ENCODE data around the gene TNFAIP8.

Gene TNFAIP8

GRCh38 chr5:119355685-119356611 is at the start of gene TNFAIP8:
TNFAIP8 (plus strand) TSS chr5:119356019; CDS start chr5:119356091, 72 bp downstream.
- DNase-seq: no peak

- no peak for DNase-seq
Measured at GRCh38 chr5:119307170-119307569, 48.6 kb upstream of the TNFAIP8 start.

DNA sequence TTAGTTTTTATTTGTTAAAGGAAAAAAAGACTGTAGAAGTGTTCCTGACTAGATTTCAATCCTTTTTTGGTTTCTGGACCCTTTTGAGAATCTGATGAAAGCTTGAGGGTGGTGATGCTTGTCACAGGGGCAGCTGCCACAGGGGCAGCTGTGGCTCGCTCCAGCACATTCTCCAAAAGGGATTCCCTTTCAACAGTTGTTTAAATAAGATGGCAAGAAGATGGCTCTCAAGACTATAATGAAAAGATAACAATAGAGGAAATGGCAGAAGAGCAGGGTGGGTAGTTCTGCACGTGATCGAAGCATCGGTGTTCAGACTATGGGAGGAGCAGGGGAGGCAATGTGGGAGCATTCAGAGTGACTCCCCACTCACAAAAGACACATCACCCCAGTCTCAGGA is 46.5 kb upstream of the TNFAIP8 start:
- DNase-seq: no peak

GRCh38 chr5:119311688-119312087 is 44.1 kb upstream of the TNFAIP8 start:
- no peak for DNase-seq

- no peak for DNase-seq
Measured at GRCh38 chr5:119312403-119312802, 43.4 kb upstream of the TNFAIP8 start.

- no peak for DNase-seq
Measured at GRCh38 chr5:119313197-119313596, 42.6 kb upstream of the TNFAIP8 start.

GRCh38 chr5:119313658-119314605 is 41.9 kb upstream of the TNFAIP8 start:
- DNase-seq: no peak

- DNase-seq: no peak
Measured at GRCh38 chr5:119315516-119315949, 40.3 kb upstream of the TNFAIP8 start.

DNA sequence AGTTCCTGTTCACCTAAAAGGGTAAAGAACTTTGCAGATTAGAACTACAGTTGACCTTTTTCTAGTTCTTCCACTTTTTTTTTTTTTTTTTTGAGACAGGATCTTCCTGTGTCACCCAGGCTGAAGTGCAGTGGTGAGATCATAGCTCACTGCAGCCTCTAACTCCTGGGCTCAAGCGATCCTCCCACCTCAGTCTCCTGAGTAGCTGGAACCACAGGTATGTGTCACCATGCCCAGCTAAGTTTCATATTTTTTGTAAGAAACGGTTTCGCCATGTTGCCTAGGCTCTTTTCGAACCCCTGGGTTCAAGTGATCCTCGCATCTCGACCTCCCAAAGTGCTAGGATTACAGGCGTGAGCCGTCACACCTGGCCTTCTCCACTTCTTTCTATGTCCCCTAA is 39.7 kb upstream of the TNFAIP8 start:
- DNase-seq: no peak

DNA sequence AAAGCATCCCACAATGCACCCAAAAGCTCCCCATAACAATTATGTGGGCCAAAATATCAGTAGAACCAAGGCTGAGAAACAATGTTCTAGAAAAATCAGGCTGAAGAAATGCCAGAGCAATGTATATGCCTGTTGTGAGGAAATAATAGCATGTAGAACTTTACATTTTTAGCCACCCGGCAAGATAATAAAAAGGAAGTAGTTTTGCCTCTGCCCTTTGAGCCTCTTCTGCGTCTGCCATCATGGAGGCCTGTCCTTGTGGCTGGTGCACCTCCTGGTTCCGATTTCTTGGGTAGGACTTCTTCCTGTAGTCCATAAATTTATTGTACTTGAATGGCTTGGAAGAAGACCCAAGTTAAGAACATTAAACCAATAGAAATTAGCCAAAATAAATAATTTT is 38.9 kb upstream of the TNFAIP8 start:
- DNase-seq: no peak

- no peak for DNase-seq
Measured at GRCh38 chr5:119318256-119318894, 37.4 kb upstream of the TNFAIP8 start.

GRCh38 chr5:119319401-119319800 is 36.4 kb upstream of the TNFAIP8 start:
- no peak for DNase-seq

GRCh38 chr5:119319890-119320289 is 35.9 kb upstream of the TNFAIP8 start:
- no peak for DNase-seq

- no peak for DNase-seq
Measured at GRCh38 chr5:119321569-119322311, 34.1 kb upstream of the TNFAIP8 start.

GRCh38 chr5:119322312-119322947 is 33.4 kb upstream of the TNFAIP8 start:
- no peak for DNase-seq

- no peak for DNase-seq
Measured at GRCh38 chr5:119322948-119323537, 32.8 kb upstream of the TNFAIP8 start.

DNA sequence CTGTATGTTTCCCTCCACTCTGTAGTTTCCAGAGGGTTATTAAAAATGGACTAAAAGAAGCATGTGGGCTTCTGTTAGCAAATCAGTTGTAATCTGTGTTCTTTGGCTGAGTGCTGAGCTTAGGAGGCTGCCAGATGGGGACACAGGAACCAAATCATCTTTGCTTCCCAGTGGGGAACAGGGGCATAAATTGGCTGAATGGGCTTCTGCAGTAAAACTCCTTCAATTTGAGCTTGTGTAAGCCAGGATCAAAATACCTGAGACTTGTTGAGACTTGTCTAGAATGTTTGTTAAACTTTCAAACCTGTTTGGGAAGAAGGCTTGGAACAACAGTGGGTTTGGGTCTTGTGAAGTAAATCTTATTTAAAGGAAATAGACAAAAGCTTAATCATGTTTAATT is 32.2 kb upstream of the TNFAIP8 start:
- DNase-seq: no peak

- no peak for DNase-seq
Measured at GRCh38 chr5:119324842-119325241, 31.0 kb upstream of the TNFAIP8 start.

DNA sequence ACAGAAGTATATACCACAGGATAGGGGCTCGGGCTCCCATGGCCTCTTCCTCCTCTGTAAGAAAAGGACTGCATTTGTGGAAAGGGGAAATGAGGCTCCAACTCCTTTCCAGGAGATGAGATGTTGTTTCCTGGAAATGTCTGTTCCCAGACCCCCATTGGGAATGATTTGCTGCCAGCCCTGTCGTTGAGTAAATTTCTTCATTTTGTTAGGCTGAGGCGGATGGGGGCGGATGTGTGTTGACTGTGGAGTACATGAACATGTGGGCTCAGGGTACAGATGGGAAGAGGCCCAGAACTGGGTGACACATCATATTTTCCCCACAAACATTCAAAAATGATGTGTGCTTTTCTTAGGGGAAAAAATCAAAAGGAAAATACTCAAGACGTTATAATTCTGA is 28.8 kb upstream of the TNFAIP8 start:
- no peak for DNase-seq

- DNase-seq: no peak
Measured at GRCh38 chr5:119328753-119329602, 26.8 kb upstream of the TNFAIP8 start.

All from NCI-H774 (cell line).